CD14-positive monocyte (primary cell): ENCODE data around the gene CACNA1C. TPM values are rescaled to one million over a fixed set of nuclear protein-coding genes. Genes with fewer than 3 reads are reported as not detected.

Source experiments
- DNase-seq, 3 donors: peaks; one replicate each; pipeline ENCODE4 v3.0.0-alpha.2; 2011 to 2022
- H2AFZ ChIP-seq: 2 replicates; pipeline ENCODE4 v1.6.0; 2012; ENCODE audit warnings: mild to moderate bottlenecking, low read depth, low read length, inconsistent platforms; ENCODE audit not compliant: insufficient read depth, poor library complexity, severe bottlenecking
- H3K27ac ChIP-seq, 2 donors: 1 replicate in 1 of 2; 2 replicates in 1 of 2; pipeline ENCODE4 v1.5.1; 2012 to 2013; ENCODE audit warnings: low read length in 2 of 2, control low read depth in 1 of 2, inconsistent platforms in 1 of 2, low read depth in 1 of 2, mild to moderate bottlenecking in 1 of 2
- H3K27me3 ChIP-seq, 2 donors: one replicate each; pipeline versions ENCODE4 v1.6.0 to v1.6.1; 2011 to 2013; ENCODE audit warnings: low read length in 2 of 2; ENCODE audit not compliant: control insufficient read depth in 2 of 2, insufficient read depth in 2 of 2
- H3K36me3 ChIP-seq, 2 donors: replicated peaks in 1 of 2; 1 replicate in 1 of 2; 2 replicates in 1 of 2; pipeline versions ENCODE4 v1.5.1 to v1.6.1; 2012 to 2013; ENCODE audit warnings: low read length in 2 of 2, control low read depth in 1 of 2, inconsistent platforms in 1 of 2, mild to moderate bottlenecking in 1 of 2; ENCODE audit not compliant: insufficient read depth in 2 of 2, control insufficient read depth in 1 of 2
- H3K4me1 ChIP-seq, 2 donors: 1 replicate in 1 of 2; 2 replicates in 1 of 2; pipeline versions ENCODE4 v1.5.1 to v1.6.1; 2012 to 2013; ENCODE audit warnings: low read length in 2 of 2, control low read depth in 1 of 2, inconsistent platforms in 1 of 2, mild to moderate bottlenecking in 1 of 2, moderate library complexity in 1 of 2; ENCODE audit not compliant: insufficient read depth in 2 of 2, control insufficient read depth in 1 of 2
- H3K4me2 ChIP-seq: replicated peaks from 2 replicates; pipeline ENCODE3; 2012; ENCODE audit warnings: low read length, moderate library complexity, mild to moderate bottlenecking; ENCODE audit not compliant: poor library complexity, severe bottlenecking; ENCODE audit errors: extremely low read depth
- H3K4me3 ChIP-seq, 3 experiments: fragments of 200-600 bp in 1 of 3; sonication (generic) in 1 of 3; replicated peaks in 1 of 3; 1 replicate in 2 of 3; 2 replicates in 1 of 3; pipeline ENCODE4 v1.5.1; 2011 to 2013; ENCODE audit warnings: low read length in 3 of 3, mild to moderate bottlenecking in 3 of 3, control low read depth in 2 of 3, low read depth in 2 of 3, inconsistent platforms in 1 of 3, moderate library complexity in 1 of 3
- H3K79me2 ChIP-seq: 2 replicates; pipeline ENCODE4 v1.6.0; 2012; ENCODE audit warnings: mild to moderate bottlenecking, control low read depth, inconsistent platforms, low read length, moderate library complexity; ENCODE audit not compliant: insufficient read depth
- H3K9ac ChIP-seq: 2 replicates; pipeline ENCODE4 v1.6.0; 2017; ENCODE audit warnings: low read length, mild to moderate bottlenecking; ENCODE audit not compliant: insufficient read depth, poor library complexity, severe bottlenecking
- H3K9me3 ChIP-seq, 2 donors: replicated peaks in 1 of 2; 1 replicate in 1 of 2; 2 replicates in 1 of 2; pipeline versions ENCODE4 v1.5.1 to v1.6.1; 2012 to 2013; ENCODE audit warnings: low read length in 2 of 2, control low read depth in 1 of 2; ENCODE audit not compliant: control insufficient read depth in 1 of 2, insufficient read depth in 1 of 2
- H4K20me1 ChIP-seq: 2 replicates; pipeline ENCODE4 v1.6.0; 2012; ENCODE audit warnings: mild to moderate bottlenecking, low read length, control low read depth, moderate library complexity; ENCODE audit not compliant: insufficient read depth
- H3K27ac Mint-ChIP-seq, 7 donors: one replicate each; pipeline ENCODE4 v1.8.0; 2020; ENCODE audit warnings: mild to moderate bottlenecking in 7 of 7, mixed read lengths in 7 of 7, moderate library complexity in 6 of 7, inconsistent platforms in 2 of 7
- H3K27me3 Mint-ChIP-seq, 3 donors: one replicate each; pipeline ENCODE4 v1.8.0; 2021 to 2022; ENCODE audit warnings: low read depth in 3 of 3, mild to moderate bottlenecking in 3 of 3, mixed read lengths in 3 of 3, moderate library complexity in 3 of 3, inconsistent platforms in 1 of 3
- H3K36me3 Mint-ChIP-seq, 2 donors: one replicate each; pipeline ENCODE4 v1.8.0; 2020; ENCODE audit warnings: mixed read lengths in 2 of 2, inconsistent platforms in 1 of 2, mild to moderate bottlenecking in 1 of 2
- H3K4me1 Mint-ChIP-seq: one replicate; pipeline ENCODE4 v1.8.0; 2020; ENCODE audit warnings: mild to moderate bottlenecking, mixed read lengths
- H3K4me3 Mint-ChIP-seq, 2 donors: one replicate each; pipeline ENCODE4 v1.8.0; 2020; ENCODE audit warnings: mild to moderate bottlenecking in 2 of 2, mixed read lengths in 2 of 2, moderate library complexity in 1 of 2
- H3K9me3 Mint-ChIP-seq, 7 donors: one replicate each; pipeline ENCODE4 v1.8.0; 2020 to 2022; ENCODE audit warnings: mixed read lengths in 7 of 7, mild to moderate bottlenecking in 6 of 7, moderate library complexity in 6 of 7, inconsistent platforms in 2 of 7
- WGBS: methylation state at CpG from one replicate; pipeline ENCODE4 v1.1.5; 2013; ENCODE audit warnings: missing lambda C conversion rate; ENCODE audit not compliant: insufficient coverage; 5-methylcytosine and 5-hydroxymethylcytosine counted together
- intact Hi-C, 2 donors: fragments of 100-400 bp; cut with micrococcal nuclease; formaldehyde crosslinking; loops; one replicate each; pipeline versions ENCODE4 v1.15.0 to v1.15.1; 2023
- polyA plus RNA-seq, 3 donors: library from polyadenylated mRNA; depleted of rRNA in 1 of 3; unstranded in 2 of 3; stranded (reverse) in 1 of 3; fragments of 300-500 nt in 2 of 3; fragments of >200 nt in 1 of 3; fragmentation: Illumina TruSeq in 2 of 3; gene quantifications; 1 replicate in 2 of 3; 2 replicates in 1 of 3; pipeline ENCODE4 v1.2.3, GENCODE V29; 2012 to 2021
- TF ChIP-seq, protein P1 (sequence below): fragments of 200-600 bp; IDR thresholded peaks from one replicate; pipeline ENCODE4 v1.8.0; 2022; ENCODE audit warnings: antibody characterized with exemption, mild to moderate bottlenecking

Gene CACNA1C
- polyA plus RNA-seq, 3 donors: not detected

DNA sequence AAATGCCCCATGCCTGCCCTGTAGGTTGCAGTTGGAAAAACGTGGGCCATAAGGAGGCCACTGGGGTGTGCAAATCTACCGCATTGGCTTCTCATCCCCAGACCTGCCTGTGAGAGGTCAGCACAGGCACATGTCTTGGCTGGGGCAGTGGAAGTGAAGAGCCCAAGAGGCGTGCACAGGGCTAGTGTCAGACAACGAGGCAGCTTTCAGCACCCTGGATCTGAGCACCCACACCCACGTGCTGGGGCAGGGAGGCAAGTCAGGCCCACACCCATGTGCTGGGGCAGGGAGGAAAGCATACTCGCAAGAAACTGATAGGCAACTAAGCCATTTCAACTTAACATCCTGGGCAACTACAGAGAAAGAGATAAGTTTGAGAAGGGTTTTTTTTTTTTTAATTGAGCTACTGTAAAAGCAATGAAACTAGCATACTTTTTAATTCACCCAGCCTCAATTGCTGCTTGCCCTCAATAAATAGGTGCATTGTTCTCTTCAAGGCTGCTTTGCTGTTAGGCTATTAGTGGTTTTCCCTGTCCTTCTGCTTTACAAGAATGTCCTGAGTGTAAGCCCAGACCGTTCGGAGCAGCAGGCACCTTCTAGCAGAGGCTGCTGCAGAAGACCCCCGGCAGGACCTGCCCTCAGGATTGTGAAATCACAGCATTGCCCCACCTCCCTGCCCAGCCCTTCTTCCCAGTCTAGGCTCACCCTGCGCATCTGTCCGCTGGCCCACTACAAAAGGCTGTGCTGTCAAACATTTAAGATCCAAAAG lies 386.7 kb downstream of the CACNA1C start:
- H3K36me3 ChIP-seq: no peaks in the 10 kb centered on the region
- no peaks in the 10 kb centered on the region for H3K79me2 ChIP-seq
- DNase-seq: no peak
- H3K9ac ChIP-seq: no peak overlapping the region
- H2AFZ ChIP-seq: no peak overlapping the region
- H3K9me3 ChIP-seq: no peaks in the 10 kb centered on the region
- H3K9me3 Mint-ChIP-seq: peaks cover 0 to 8% (median 4%) of the 10 kb centered on the region in 7 donors
- H3K27me3 ChIP-seq: peaks cover 0 to 2% of the 10 kb centered on the region in 2 donors
- no peak overlapping the region for H3K4me3 ChIP-seq
- H3K4me1 ChIP-seq: peaks cover 9 to 17% of the 10 kb centered on the region in 2 donors
- peaks cover 7 to 15% (median 13%) of the 10 kb centered on the region in 3 donors for H3K27me3 Mint-ChIP-seq
- H4K20me1 ChIP-seq: no peaks in the 10 kb centered on the region
- H3K4me1 Mint-ChIP-seq: peaks cover 18% of the 10 kb centered on the region
- intact Hi-C loops: no loop called here
- WGBS: 55% methylated on average over 6 of the region's 11 CpGs
- H3K27ac Mint-ChIP-seq: peak overlapping the region in 1 of 7 donors; percentile 26
- no peaks in the 10 kb centered on the region for H3K36me3 Mint-ChIP-seq
- H3K4me2 ChIP-seq: no peak overlapping the region
- H3K4me3 Mint-ChIP-seq: no peak overlapping the region
- TF ChIP-seq, protein P1, sequence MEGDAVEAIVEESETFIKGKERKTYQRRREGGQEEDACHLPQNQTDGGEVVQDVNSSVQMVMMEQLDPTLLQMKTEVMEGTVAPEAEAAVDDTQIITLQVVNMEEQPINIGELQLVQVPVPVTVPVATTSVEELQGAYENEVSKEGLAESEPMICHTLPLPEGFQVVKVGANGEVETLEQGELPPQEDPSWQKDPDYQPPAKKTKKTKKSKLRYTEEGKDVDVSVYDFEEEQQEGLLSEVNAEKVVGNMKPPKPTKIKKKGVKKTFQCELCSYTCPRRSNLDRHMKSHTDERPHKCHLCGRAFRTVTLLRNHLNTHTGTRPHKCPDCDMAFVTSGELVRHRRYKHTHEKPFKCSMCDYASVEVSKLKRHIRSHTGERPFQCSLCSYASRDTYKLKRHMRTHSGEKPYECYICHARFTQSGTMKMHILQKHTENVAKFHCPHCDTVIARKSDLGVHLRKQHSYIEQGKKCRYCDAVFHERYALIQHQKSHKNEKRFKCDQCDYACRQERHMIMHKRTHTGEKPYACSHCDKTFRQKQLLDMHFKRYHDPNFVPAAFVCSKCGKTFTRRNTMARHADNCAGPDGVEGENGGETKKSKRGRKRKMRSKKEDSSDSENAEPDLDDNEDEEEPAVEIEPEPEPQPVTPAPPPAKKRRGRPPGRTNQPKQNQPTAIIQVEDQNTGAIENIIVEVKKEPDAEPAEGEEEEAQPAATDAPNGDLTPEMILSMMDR: no peak
- H3K27ac ChIP-seq: no peak overlapping the region

DNA sequence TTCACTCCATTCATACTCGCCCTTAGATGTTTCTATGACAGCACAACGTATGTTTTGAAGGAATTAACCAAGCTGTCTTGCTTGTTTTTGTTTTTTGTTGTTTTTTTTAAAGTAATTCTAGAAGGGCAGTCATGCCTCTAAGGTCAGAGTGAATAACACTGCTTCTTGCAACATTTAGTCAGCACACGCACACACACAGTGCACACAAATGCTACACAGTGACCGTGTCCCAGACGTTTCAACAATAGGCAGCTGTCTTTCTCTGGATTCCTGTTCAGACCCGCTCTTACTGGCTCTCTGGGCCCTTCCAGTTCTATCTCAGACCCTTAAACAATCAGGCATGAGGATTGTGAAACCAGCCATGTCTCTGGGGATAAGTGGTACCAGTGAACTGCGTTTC lies 391.0 kb downstream of the CACNA1C start:
- Histone ChIP-seq H2AFZ (no peak overlapping the region), H3K4me2 (no peak overlapping the region), H3K9ac (no peak overlapping the region), H3K79me2 (no peaks in the 10 kb centered on the region), H4K20me1 (no peaks in the 10 kb centered on the region), H3K36me3 (no peaks in the 10 kb centered on the region), H3K27me3 (peaks cover 0 to 2% of the 10 kb centered on the region in 2 donors), H3K9me3 (no peaks in the 10 kb centered on the region), H3K4me3 (no peak overlapping the region), H3K4me1 (peaks cover 9 to 17% of the 10 kb centered on the region in 2 donors), H3K27ac (no peak overlapping the region)
- intact Hi-C loops: no loop called here
- Mint-ChIP-seq H3K27me3 (peaks cover 8 to 16% (median 9%) of the 10 kb centered on the region in 3 donors), H3K4me1 (peaks cover 18% of the 10 kb centered on the region), H3K4me3 (no peak overlapping the region), H3K36me3 (no peaks in the 10 kb centered on the region), H3K27ac (no peak overlapping the region), H3K9me3 (peaks cover 0 to 8% (median 0%) of the 10 kb centered on the region in 7 donors)
- DNase-seq: no peak
- WGBS: 100% methylated on average over 3 of the region's 7 CpGs
- TF ChIP-seq, protein P1: no peak
